ENCODE measurements around the gene FAM13B.

DNA sequence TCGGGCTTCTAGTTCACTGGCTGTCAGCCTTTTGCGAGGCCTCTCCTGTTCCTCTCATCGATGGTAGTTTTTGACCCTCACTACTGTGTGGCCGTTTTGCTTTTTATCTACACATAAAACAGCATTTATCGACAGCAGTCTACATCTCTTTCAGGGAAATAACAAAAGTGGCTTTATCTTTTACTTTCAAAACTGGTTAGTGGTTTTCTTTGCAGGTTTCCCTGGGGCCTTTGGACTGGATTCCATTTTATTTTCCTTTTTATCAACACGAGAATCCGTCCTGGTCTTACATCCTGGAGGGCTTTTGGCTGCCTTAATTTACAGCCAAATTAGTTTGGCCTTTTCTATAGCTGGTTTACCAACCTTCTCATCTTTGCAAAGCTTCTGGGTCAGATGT, 144.4 kb downstream of the FAM13B start:
- TF ChIP-seq, protein P1, sequence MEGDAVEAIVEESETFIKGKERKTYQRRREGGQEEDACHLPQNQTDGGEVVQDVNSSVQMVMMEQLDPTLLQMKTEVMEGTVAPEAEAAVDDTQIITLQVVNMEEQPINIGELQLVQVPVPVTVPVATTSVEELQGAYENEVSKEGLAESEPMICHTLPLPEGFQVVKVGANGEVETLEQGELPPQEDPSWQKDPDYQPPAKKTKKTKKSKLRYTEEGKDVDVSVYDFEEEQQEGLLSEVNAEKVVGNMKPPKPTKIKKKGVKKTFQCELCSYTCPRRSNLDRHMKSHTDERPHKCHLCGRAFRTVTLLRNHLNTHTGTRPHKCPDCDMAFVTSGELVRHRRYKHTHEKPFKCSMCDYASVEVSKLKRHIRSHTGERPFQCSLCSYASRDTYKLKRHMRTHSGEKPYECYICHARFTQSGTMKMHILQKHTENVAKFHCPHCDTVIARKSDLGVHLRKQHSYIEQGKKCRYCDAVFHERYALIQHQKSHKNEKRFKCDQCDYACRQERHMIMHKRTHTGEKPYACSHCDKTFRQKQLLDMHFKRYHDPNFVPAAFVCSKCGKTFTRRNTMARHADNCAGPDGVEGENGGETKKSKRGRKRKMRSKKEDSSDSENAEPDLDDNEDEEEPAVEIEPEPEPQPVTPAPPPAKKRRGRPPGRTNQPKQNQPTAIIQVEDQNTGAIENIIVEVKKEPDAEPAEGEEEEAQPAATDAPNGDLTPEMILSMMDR (IDR thresholded peaks at IDR 0.05) = no peak
- TF ChIP-seq POLR2A (IDR thresholded peaks at IDR 0.05) = no peak
